Measurements from ENCODE around the gene MCRIP1. TPM values are rescaled to one million over a fixed set of nuclear protein-coding genes. Genes with fewer than 3 reads are reported as not detected.

MCRIP1 gene
- total RNA-seq, 1 donor from 2014 or later = 62.3 TPM

DNA sequence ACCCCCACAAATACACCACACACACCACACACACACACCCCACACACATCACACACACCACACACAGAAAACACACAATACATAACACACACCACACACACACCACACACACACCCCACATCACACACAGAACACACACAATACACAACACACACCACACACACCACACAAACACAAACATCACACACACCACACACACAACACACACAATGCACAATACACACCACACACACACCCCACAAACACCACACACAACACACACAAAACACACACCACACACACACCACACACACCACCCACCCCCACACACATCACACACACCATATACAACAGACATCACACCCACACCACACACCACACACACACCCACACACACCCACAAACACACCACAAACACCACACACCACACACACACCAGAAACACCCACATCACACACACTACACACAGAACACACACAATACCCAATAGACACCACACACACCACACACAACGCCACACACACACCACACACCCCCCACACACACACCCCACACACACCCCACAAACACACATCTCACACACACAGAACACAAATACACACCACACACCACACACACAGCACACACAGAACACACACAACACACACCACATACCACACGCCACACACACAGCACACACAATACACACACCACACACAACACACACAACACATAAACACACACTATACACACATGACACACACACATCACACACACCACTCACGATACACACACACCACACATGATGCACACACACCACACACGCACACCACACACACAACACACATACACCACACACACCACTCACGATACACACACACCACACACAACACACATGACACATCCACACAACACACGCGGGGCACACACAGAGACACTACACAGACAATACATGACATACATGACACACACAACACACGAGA, 40.1 kb downstream of the MCRIP1 start:
- Mint-ChIP-seq H3K27ac (no peak overlapping the region), H3K4me1 (ENCODE audit: low read depth) (no peaks in the 10 kb centered on the region), H3K36me3 (ENCODE audit: low read depth) (no peaks in the 10 kb centered on the region), H3K9me3 (no peaks in the 10 kb centered on the region), H3K27me3 (ENCODE audit: insufficient read depth) (peaks cover 2% of the 10 kb centered on the region), H3K4me3 (no peak overlapping the region)
- intact Hi-C loops (cut with micrococcal nuclease) = no loop called here
- DNase-seq (ENCODE audit: low spot score) = no peak

Other genes starting within 250 kb of the MCRIP1 start
- 138 and 157 TPM in 2 replicates for gene NPLOC4, start 196.2 kb downstream of the MCRIP1 start, total RNA-seq
- 0.21 and 0.66 TPM in 2 replicates for gene TSPAN10, start 196.1 kb downstream of the MCRIP1 start, total RNA-seq
- gene PDE6G, start 176.7 kb downstream of the MCRIP1 start, total RNA-seq = 5.8 and 8.7 TPM in 2 replicates
- gene OXLD1, start 166.7 kb downstream of the MCRIP1 start, total RNA-seq = 54.3 and 57.5 TPM in 2 replicates
- 59.3 and 62.1 TPM in 2 replicates for gene CCDC137, start 166.6 kb downstream of the MCRIP1 start, total RNA-seq
- gene ARL16, start 149.5 kb downstream of the MCRIP1 start, total RNA-seq = 37.6 and 40.0 TPM in 2 replicates
- 133 and 144 TPM in 2 replicates for gene HGS, start 149.3 kb downstream of the MCRIP1 start, total RNA-seq
- gene MRPL12, start 129.9 kb downstream of the MCRIP1 start, total RNA-seq = 232 TPM in 2 replicates
- 45.7 and 49.6 TPM in 2 replicates for gene SLC25A10, start 121.0 kb downstream of the MCRIP1 start, total RNA-seq
- gene GCGR, start 29.1 kb downstream of the MCRIP1 start, total RNA-seq = not detected in 2 replicates
- gene PPP1R27, start 1.8 kb upstream of the MCRIP1 start, total RNA-seq = not detected in 2 replicates
- gene P4HB, start 27.2 kb upstream of the MCRIP1 start, total RNA-seq = 477 and 487 TPM in 2 replicates
- 701 and 705 TPM in 2 replicates for gene ARHGDIA, start 38.0 kb upstream of the MCRIP1 start, total RNA-seq
- 241 and 249 TPM in 2 replicates for gene ALYREF, start 58.3 kb upstream of the MCRIP1 start, total RNA-seq
- 123 and 124 TPM in 2 replicates for gene ANAPC11, start 58.4 kb upstream of the MCRIP1 start, total RNA-seq
- gene NPB, start 68.9 kb upstream of the MCRIP1 start, total RNA-seq = 0.24 and 0.31 TPM in 2 replicates
- 49.5 and 54.5 TPM in 2 replicates for gene PCYT2, start 78.1 kb upstream of the MCRIP1 start, total RNA-seq
- 53.2 and 57.5 TPM in 2 replicates for gene SIRT7, start 84.9 kb upstream of the MCRIP1 start, total RNA-seq
- 33.8 and 35.5 TPM in 2 replicates for gene MAFG, start 94.4 kb upstream of the MCRIP1 start, total RNA-seq
- 130 and 131 TPM in 2 replicates for gene PYCR1, start 104.0 kb upstream of the MCRIP1 start, total RNA-seq
- gene MYADML2, start 113.9 kb upstream of the MCRIP1 start, total RNA-seq = 0.08 TPM in 1 of 2 replicates, not detected in the other
- gene NOTUM, start 127.9 kb upstream of the MCRIP1 start, total RNA-seq = 1.5 and 2.4 TPM in 2 replicates
- 32.2 and 33.8 TPM in 2 replicates for gene ASPSCR1, start 144.3 kb upstream of the MCRIP1 start, total RNA-seq
- 109 and 120 TPM in 2 replicates for gene CENPX, start 189.6 kb upstream of the MCRIP1 start, total RNA-seq
- gene LRRC45, start 190.0 kb upstream of the MCRIP1 start, total RNA-seq = 37.6 and 37.8 TPM in 2 replicates
- gene RAC3, start 198.4 kb upstream of the MCRIP1 start, total RNA-seq = 7.6 and 9.4 TPM in 2 replicates
- 123 and 125 TPM in 2 replicates for gene DCXR, start 204.4 kb upstream of the MCRIP1 start, total RNA-seq
- gene RFNG, start 218.5 kb upstream of the MCRIP1 start, total RNA-seq = 24.1 and 26.8 TPM in 2 replicates
- gene GPS1, start 218.6 kb upstream of the MCRIP1 start, total RNA-seq = 112 and 124 TPM in 2 replicates
- gene DUS1L, start 232.5 kb upstream of the MCRIP1 start, total RNA-seq = 231 and 235 TPM in 2 replicates

Measured in activated T-helper 1 cell treated with anti-CD3 and anti-CD28 coated beads, Interleukin-12 subunit alpha, Interleukin-12 subunit beta, Interleukin-2, Interleukin-4 antibody, amounts not matched to agents 30 ng/mL and 10 ng/mL and 1 ng/mL, durations not matched to agents 14 hours and 24 hours and 36 hours (primary cell).